Heart right ventricle (tissue), 16 donors: ENCODE results near the gene ZNF329. TPM values are rescaled to one million over a fixed set of nuclear protein-coding genes. Genes with fewer than 3 reads are reported as not detected.

Experiments
- ATAC-seq, 8 donors: fragments of 200-7000 bp; cut with Tn5 transposase; one replicate each; pipeline ENCODE4 v1.9.1; 2020; ENCODE audit warnings: mild to moderate bottlenecking in 8 of 8, moderate library complexity in 8 of 8, moderate number of reproducible peaks in 1 of 8
- DNase-seq, 2 donors: peaks; one replicate each; pipeline ENCODE4 v3.0.0-alpha.2; 2020
- H3K27ac ChIP-seq, 10 donors: fragments of 200-600 bp; sonication (generic) in 2 of 10; one replicate each; pipeline versions ENCODE4 v1.5.0 to v1.8.0; 2020 to 2022; ENCODE audit warnings: mild to moderate bottlenecking in 3 of 10
- H3K27me3 ChIP-seq, 7 donors: fragments of 200-600 bp; one replicate each; pipeline ENCODE4 v1.8.0; 2021 to 2022; ENCODE audit warnings: mild to moderate bottlenecking in 2 of 7
- H3K36me3 ChIP-seq, 9 donors: fragments of 200-600 bp; sonication (generic) in 1 of 9; one replicate each; pipeline versions ENCODE4 v1.5.0 to v1.8.0; 2020 to 2022; ENCODE audit warnings: mild to moderate bottlenecking in 2 of 9
- H3K4me1 ChIP-seq, 9 donors: fragments of 200-600 bp; sonication (generic) in 1 of 9; one replicate each; pipeline versions ENCODE4 v1.5.0 to v1.8.0; 2020 to 2022; ENCODE audit warnings: mild to moderate bottlenecking in 4 of 9
- H3K4me3 ChIP-seq, 10 donors: fragments of 200-600 bp; sonication (generic) in 2 of 10; one replicate each; pipeline versions ENCODE4 v1.5.0 to v1.8.0; 2020 to 2022; ENCODE audit warnings: mild to moderate bottlenecking in 7 of 10, moderate library complexity in 2 of 10
- H3K9me3 ChIP-seq, 11 donors: fragments of 200-600 bp in 10 of 11; sonication (generic) in 2 of 11; one replicate each; pipeline versions ENCODE4 v1.5.0 to v1.8.0; 2013 to 2022; ENCODE audit warnings: mild to moderate bottlenecking in 2 of 11, control low read depth in 1 of 11, moderate library complexity in 1 of 11
- CTCF ChIP-seq, 9 donors: fragments of 200-600 bp; sonication (generic) in 2 of 9; IDR thresholded peaks; one replicate each; pipeline versions ENCODE4 v1.5.0 to v1.8.0; 2021 to 2022; ENCODE audit warnings: antibody characterized with exemption in 9 of 9, mild to moderate bottlenecking in 5 of 9, moderate library complexity in 1 of 9
- WGBS, 2 donors: extraction: QIAGEN DNeasy Blood & Tissue Kit; methylation state at CpG; one replicate each; pipeline ENCODE4 v1.1.7; 2013; ENCODE audit warnings: inconsistent platforms in 1 of 2; 5-methylcytosine and 5-hydroxymethylcytosine counted together
- intact Hi-C, 10 donors: fragments of 100-400 bp; cut with DNase I; formaldehyde crosslinking; loops; one replicate each; pipeline versions ENCODE4 v1.11.1 to v1.14.2; 2022
- polyA plus RNA-seq, 2 donors: library from polyadenylated mRNA; stranded (reverse); fragments of 200-250 nt; gene quantifications; one replicate each; pipeline ENCODE4 v1.2.3, GENCODE V29; 2013
- total RNA-seq, 10 donors: library from RNA; stranded (reverse); fragmentation: NEBNext Ultra II Directional in 3 of 10; extraction: Animal tissue kit (Norgen Biotek cat#: 25700) in 3 of 10; gene quantifications; one replicate each; pipeline versions ENCODE4 v1.2.1 to v1.2.4, GENCODE V29; 2021 to 2023
- donor health status: Arrhythmogenic right ventricular cardiomyopathy.
- donor health status: ischemic (EF 13 %, LVEDD 7.1; RV severe dilation, severe dysfunction).
- donor health status: healthy with polysubstance abuse.
- donor health status: DM: no; HTN: yes; CAD: no.
- donor health status: DM: no; HTN: no; CAD: no.
- donor health status: ischemic (EF 25% LVEDD 6.9; RV normal size, moderate dysfunction).
- donor health status: ischemic (EF 25% LVEDD 5.7; RV mildly dilated, moderate dysfunction).
- donor health status: healthy.
- donor health status: DM: yes; HTN: yes; CAD: no.
- donor health status: Ischemic cardiomyopathy.
- donor health status: ischemic (EF 35%, LVEDD 5.7; RV mildly dilated, moderate dysfunction).
- donor health status: nonischemic (EF 11% LVEDD 7.7; RV severe dilation, severe dysfunction).
- donor health status: DM: yes; HTN: yes; CAD: no.
- donor health status: PGD.
- donor health status: ischemic (EF 29% LVEDD 5.4; RV normal size, mild dysfunction).
- donor health status: nonischemic (EF 23%, LVEDD 6.1; RV moderate dilation, normal function).

The ZNF329 gene
- total and polyA plus RNA-seq, 12 donors: 2.3 to 9.7 (median 7.7) TPM

- WGBS, 2 donors: 82 to 86% methylated on average over 11 of the region's 11 CpGs
- intact Hi-C loops: no loop called here
Observed at GRCh38 chr19:58091251-58091995, 59.2 kb downstream of the ZNF329 start.

GRCh38 chr19:58089846-58090245 is 60.7 kb downstream of the ZNF329 start:
- WGBS, 2 donors: 97% methylated on average over 16 of the region's 16 CpGs
- ATAC-seq: no peak
- intact Hi-C loops: no loop called here
- no peak for DNase-seq
- Histone ChIP-seq H3K9me3 (peaks cover 0 to 97% (median 5%) of the 10 kb centered on the region in 11 donors), H3K27ac (no peak overlapping the region), H3K4me3 (no peak overlapping the region), H3K27me3 (no peaks in the 10 kb centered on the region), H3K4me1 (no peaks in the 10 kb centered on the region), H3K36me3 (peaks cover 0 to 73% (median 35%) of the 10 kb centered on the region in 9 donors)
- TF ChIP-seq CTCF (IDR thresholded peaks at IDR 0.05): no peak

More at GRCh38 chr19:58091251-58091995, 59.2 kb downstream of the ZNF329 start:
- Histone ChIP-seq H3K36me3 (peaks cover 0 to 59% (median 20%) of the 10 kb centered on the region in 9 donors), H3K27ac (no peak overlapping the region), H3K4me1 (peaks cover 0 to 7% (median 0%) of the 10 kb centered on the region in 9 donors), H3K9me3 (peaks cover 0 to 97% (median 0%) of the 10 kb centered on the region in 11 donors), H3K4me3 (no peak overlapping the region), H3K27me3 (no peaks in the 10 kb centered on the region)
- TF ChIP-seq CTCF (IDR thresholded peaks at IDR 0.05): no peak
- ATAC-seq: peak in 1 of 8 donors; percentile 7
- no peak for DNase-seq

- no peak for ATAC-seq
- Histone ChIP-seq H3K9me3 (peaks cover 0 to 97% (median 9%) of the 10 kb centered on the region in 11 donors), H3K36me3 (peaks cover 0 to 81% (median 48%) of the 10 kb centered on the region in 9 donors), H3K4me1 (no peaks in the 10 kb centered on the region), H3K4me3 (no peak overlapping the region), H3K27ac (no peak overlapping the region), H3K27me3 (no peaks in the 10 kb centered on the region)
- DNase-seq: no peak
- WGBS, 2 donors: 97% methylated on average over 13 of the region's 13 CpGs
- no peak for TF ChIP-seq CTCF (IDR thresholded peaks at IDR 0.05)
- intact Hi-C loops: no loop called here
Observed at GRCh38 chr19:58088521-58089052, 62.0 kb downstream of the ZNF329 start.

GRCh38 chr19:58086825-58087710 is 63.5 kb downstream of the ZNF329 start:
- no peak overlapping the region for H3K27ac ChIP-seq
- intact Hi-C loops: no loop called here
- H3K4me1 ChIP-seq: no peaks in the 10 kb centered on the region
- H3K9me3 ChIP-seq: peaks cover 0 to 97% (median 19%) of the 10 kb centered on the region in 11 donors
- H3K36me3 ChIP-seq: peaks cover 0 to 84% (median 55%) of the 10 kb centered on the region in 9 donors
- TF ChIP-seq CTCF (IDR thresholded peaks at IDR 0.05): no peak
- 96% methylated on average over 23 of the region's 23 CpGs for WGBS, 2 donors
- no peaks in the 10 kb centered on the region for H3K27me3 ChIP-seq
- DNase-seq: no peak
- no peak overlapping the region for H3K4me3 ChIP-seq
- ATAC-seq: peak in 2 of 8 donors; percentile 29 to 30
